Activated effector memory CD4-positive, alpha-beta T cell treated with Interleukin-2 at 50 U/mL for 16 hours (primary cell): Measurements from ENCODE around the gene ATP13A4.

Experiments
- DNase-seq: peaks from one replicate; pipeline ENCODE4 v3.0.0-alpha.2; 2020

The ATP13A4 gene

DNA sequence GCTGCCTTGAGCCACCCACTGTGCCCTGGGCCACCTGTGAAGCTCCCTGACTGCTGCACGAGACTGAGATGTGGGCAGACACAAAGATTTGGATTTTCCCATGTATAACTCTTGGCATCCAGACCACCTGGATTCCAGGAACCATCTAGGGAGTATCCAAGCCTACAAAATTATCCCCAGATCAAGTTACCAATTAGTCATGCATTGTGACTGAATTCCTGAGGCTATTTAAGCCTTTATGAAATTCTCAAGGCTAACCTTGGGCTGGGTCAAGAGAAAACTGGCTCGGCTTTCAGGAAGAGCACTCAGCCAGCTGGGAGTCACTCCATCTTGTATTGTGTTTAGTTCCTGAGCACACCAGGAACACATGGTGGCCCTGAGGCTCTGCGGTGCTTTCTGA lies 162.8 kb downstream of the ATP13A4 start:
- DNase-seq = no peak

DNA sequence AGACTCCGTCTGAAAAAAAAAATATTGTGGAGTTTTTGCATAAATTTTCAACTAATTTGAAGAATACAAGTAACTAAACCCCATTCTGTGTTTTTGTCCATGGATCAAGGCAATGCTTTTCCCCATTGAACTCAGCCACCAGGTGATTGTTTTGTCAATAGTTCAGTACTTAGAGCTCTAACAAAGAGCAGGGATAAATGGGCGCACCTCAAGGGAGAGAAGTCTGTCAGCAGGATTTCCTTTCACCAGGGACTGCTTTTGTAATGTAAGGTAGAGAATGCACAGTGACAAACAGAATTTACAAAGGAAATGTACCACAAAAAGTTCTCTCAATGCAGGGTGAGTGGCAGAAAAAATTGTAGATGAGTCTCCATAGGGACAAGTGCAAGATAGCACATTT lies 165.4 kb downstream of the ATP13A4 start:
- no peak for DNase-seq

DNA sequence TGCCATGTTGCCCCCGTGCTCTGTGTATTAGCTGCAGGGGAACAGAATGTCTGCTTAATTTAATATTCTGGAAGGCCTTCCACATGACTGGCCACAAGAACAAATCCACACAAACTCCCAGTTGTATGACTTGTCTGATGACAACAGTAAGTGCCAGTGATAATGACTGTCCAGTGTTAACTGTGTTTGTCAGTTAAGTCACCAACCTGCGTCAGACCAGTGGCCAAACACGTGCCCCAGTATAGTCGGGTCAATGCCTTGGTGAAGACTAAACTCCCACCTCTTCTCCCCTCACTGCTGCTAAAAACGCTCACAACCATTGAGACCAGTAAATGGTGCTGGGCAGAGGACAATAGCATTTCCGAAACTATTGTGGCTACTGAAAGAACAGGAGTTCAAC lies 166.3 kb downstream of the ATP13A4 start:
- no peak for DNase-seq

DNA sequence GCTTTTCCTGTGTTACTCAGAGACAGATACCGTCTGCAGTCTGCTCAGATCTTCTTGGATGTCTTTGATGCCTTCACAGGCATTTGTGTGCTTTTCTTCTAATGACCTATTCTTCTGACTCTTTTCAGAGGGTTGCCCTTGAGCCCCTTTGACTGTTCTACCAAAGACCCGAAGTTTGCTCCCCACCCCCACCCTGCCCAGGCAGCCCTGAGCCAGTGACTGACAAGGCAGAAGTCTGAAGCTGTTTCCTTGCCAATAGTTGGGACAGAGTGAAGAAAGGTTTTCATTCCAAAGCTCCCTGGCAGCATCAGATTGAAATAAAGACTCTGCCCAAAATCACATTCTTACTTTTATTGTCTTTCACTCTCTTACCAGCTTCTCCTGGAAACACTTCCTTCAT lies 167.1 kb downstream of the ATP13A4 start:
- DNase-seq = no peak

DNA sequence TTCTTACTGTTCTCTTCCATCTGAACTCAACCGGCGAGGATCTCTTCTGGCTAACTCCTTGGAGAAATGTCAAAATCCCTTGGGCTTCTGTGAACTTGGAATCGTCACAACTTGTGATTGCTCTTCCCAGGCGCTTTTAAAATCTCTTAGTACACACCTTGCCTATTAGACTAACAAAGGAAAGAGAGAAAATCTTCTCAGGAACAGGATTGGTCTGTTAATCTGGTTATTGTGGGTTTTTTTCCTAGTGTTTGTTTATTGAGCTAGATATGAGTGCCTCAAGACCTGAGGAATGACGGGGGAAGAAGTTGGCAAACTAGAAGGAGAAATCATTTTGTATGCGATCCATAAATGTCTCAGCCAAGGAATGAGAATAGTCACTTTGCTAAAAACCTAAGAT lies 176.0 kb downstream of the ATP13A4 start, which contains the start of gene ATP13A5:
Gene ATP13A5 (minus strand): TSS at position 48 of the 400 bp plus-strand sequence. CDS start 28 bp downstream, at position 20.
- no peak for DNase-seq

DNA sequence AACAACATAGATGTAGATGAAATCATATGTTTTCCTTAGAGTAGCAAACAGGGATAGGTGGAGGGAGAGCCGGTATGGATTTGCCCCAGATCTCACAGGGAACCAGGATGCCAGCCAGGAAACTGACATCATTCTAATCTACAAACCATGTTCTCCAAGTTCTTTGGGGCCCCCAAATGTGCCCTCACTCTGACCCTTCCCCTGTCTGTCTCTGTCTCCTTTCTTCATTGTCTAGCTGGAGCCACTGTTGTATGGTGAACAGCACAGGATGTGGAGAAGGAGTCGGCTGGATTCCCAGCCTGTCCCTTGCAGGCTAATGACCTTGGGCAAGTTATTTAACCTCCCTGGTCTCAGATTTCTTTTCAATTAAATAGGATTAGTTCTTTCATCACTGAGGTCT lies 177.1 kb downstream of the ATP13A4 start:
- DNase-seq = no peak

DNA sequence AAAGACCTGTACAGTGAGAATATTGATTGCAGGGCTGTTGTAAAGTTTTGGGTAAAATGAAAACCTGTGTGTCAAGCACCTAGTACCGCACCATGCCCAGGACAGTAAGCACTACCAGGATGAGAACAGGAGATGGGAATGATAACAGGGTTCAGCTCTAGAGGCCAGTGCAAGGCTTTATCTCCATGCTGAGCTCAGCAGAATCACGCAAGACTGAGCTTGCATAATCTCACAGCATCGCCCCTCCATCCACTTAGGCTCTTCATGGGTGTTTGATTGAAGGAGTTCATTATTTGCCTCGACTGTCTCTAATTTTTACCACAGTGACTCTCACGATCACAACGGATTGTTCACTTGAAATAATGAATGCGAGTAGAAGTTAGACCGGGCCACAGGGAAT lies 179.1 kb downstream of the ATP13A4 start:
- no peak for DNase-seq

DNA sequence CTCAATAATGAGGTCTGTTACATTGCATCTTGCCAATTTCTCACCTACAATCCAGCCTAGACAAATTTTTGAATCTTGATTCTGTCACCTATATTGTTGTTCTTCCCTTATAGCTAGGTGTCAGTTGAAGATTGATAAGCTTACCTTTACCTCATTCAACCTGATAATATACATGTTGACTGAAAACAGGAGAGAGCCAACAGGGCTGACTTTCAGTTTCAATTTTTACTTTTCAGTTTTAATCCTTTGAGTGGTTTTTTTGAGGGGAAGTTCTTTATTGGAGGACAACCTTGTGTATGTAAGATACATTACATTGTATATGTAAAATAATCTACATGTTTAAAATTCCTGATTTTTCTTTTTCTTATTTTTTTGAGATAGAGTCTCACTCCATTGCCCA lies 181.9 kb downstream of the ATP13A4 start:
- no peak for DNase-seq

DNA sequence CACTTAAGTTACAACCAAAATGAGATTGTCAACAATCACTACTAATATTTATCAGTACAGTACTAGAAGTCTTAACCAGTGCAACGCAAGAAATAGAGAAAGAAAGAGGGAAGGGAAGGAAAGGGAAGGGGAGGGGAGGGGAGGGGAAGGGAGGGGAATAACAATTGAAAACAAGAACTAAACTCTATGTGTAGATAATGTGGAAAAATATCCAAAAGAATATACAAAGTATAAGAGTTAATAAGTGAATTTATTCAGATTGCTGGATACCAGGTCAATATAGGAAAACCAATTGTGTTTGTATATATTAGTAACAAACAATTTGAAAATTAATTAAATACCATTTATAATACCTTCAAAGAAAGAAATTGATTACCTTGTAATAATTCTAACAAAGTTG lies 186.8 kb downstream of the ATP13A4 start:
- DNase-seq = no peak

DNA sequence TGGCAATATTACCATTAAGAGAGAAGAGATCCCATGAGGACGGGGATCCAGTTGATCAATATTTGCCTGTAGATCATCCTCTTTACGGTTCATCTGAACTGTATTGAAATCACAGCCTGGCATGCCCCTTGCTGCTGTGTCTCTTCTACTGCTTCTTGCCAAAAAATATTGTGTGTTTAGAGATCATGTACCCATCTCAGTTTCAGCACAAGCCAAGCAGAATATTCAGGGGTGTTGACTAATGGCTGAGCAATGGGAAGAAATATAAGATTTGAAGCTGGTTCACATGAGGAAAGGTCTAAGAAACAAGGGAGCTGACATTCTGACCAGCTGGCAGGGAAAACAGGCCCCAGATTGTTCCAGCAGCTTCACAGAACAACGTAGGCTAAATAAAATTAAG lies 197.4 kb downstream of the ATP13A4 start:
- no peak for DNase-seq

DNA sequence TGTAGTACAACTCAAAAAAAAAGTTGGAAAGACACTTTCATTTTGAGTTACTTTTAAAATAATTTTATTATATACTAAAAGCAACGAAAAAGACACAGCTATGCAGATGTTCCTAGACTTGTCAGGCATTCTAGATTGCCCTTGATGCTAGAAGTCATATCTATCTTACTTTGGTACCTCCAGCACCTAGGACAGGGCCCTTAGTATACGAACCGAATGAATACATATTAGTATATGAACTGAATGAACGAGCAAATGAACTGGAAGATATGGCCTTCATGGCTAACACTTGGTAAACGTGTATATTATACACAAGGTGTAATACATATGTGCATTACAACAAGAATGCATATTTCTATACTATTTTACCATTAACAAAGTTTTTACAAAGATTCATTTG lies 200.3 kb downstream of the ATP13A4 start:
- DNase-seq = no peak
